ENCODE results near the gene TMEM17.

TMEM17 gene

GRCh38 chr2:62471404-62471803, 34.6 kb downstream of the TMEM17 start:
- no peak for DNase-seq

- DNase-seq: no peak
Measured at GRCh38 chr2:62469548-62469947, 36.4 kb downstream of the TMEM17 start.

GRCh38 chr2:62469114-62469513, 36.9 kb downstream of the TMEM17 start:
- DNase-seq: no peak

- no peak for DNase-seq
Measured at GRCh38 chr2:62467475-62468321, 38.3 kb downstream of the TMEM17 start.

GRCh38 chr2:62467100-62467474, 38.9 kb downstream of the TMEM17 start:
- DNase-seq: no peak

GRCh38 chr2:62466503-62466854, 39.5 kb downstream of the TMEM17 start:
- no peak for DNase-seq

GRCh38 chr2:62465741-62466502, 40.1 kb downstream of the TMEM17 start:
- DNase-seq: no peak

GRCh38 chr2:62465039-62465740, 40.8 kb downstream of the TMEM17 start:
- no peak for DNase-seq

- DNase-seq: no peak
Measured at GRCh38 chr2:62464221-62465007, 41.6 kb downstream of the TMEM17 start.

GRCh38 chr2:62462211-62462610, 43.8 kb downstream of the TMEM17 start:
- no peak for DNase-seq

- no peak for DNase-seq
Measured at GRCh38 chr2:62461707-62462106, 44.3 kb downstream of the TMEM17 start.

- DNase-seq: no peak
Measured at GRCh38 chr2:62461017-62461553, 44.9 kb downstream of the TMEM17 start.

- no peak for DNase-seq
Measured at GRCh38 chr2:62460175-62460574, 45.8 kb downstream of the TMEM17 start.

GRCh38 chr2:62459672-62460071, 46.3 kb downstream of the TMEM17 start:
- no peak for DNase-seq

- DNase-seq: no peak
Measured at GRCh38 chr2:62459106-62459505, 46.9 kb downstream of the TMEM17 start.

- DNase-seq: no peak
Measured at GRCh38 chr2:62458671-62459081, 47.3 kb downstream of the TMEM17 start.

- no peak for DNase-seq
Measured at GRCh38 chr2:62458206-62458641, 47.8 kb downstream of the TMEM17 start.

GRCh38 chr2:62457556-62457955, 48.4 kb downstream of the TMEM17 start:
- DNase-seq: no peak

- peak in 5 of 6 experiments; percentile 30 to 71 (median 46) for DNase-seq
Measured at GRCh38 chr2:62456721-62457539, 49.1 kb downstream of the TMEM17 start.

GRCh38 chr2:62455957-62456692, 49.9 kb downstream of the TMEM17 start:
- DNase-seq: no peak

- DNase-seq: no peak
Measured at GRCh38 chr2:62453955-62454354, 52.0 kb downstream of the TMEM17 start.

Measured in stimulated activated naive CD4-positive, alpha-beta T cell (primary cell).